C4-2B (cell line): ENCODE measurements around the gene PRMT6.
A peak's percentile ranks its signal among the peaks of the same experiment; 100 is the strongest.

ENCODE experiments used
- H3K27ac ChIP-seq: fragments of 450-650 bp; 2 replicates; pipeline ENCODE4 v1.5.1; 2017
- ZFX ChIP-seq: fragments of 450-650 bp; IDR thresholded peaks from 2 replicates; pipeline ENCODE4 v1.6.1; 2017
- TF ChIP-seq, protein P1 (sequence below): fragments of 450-650 bp; conservative IDR thresholded peaks from 2 replicates; pipeline ENCODE4 v1.5.1; 2017; ENCODE audit warnings: mild to moderate bottlenecking

Gene PRMT6

DNA sequence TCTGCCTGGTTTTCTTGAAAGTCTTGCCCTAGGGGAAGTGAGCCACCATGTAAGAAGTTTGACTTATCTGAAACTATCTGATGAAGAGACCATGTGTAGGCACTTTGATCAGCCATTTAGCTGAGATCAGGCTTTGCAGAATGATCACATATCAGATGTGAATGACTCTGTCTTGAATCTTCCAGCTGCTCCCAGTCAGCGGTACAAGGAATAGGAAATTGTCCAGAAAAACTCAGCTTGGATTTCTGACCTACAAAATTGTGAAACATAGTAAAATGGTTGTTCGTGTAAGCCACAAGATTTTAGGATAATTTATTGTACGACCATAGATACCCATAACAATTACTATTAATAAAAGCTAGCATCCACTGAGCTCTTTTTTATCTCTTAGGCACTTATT is 42.5 kb downstream of the PRMT6 start:
- TF ChIP-seq ZFX = no peak
- TF ChIP-seq, protein P1, sequence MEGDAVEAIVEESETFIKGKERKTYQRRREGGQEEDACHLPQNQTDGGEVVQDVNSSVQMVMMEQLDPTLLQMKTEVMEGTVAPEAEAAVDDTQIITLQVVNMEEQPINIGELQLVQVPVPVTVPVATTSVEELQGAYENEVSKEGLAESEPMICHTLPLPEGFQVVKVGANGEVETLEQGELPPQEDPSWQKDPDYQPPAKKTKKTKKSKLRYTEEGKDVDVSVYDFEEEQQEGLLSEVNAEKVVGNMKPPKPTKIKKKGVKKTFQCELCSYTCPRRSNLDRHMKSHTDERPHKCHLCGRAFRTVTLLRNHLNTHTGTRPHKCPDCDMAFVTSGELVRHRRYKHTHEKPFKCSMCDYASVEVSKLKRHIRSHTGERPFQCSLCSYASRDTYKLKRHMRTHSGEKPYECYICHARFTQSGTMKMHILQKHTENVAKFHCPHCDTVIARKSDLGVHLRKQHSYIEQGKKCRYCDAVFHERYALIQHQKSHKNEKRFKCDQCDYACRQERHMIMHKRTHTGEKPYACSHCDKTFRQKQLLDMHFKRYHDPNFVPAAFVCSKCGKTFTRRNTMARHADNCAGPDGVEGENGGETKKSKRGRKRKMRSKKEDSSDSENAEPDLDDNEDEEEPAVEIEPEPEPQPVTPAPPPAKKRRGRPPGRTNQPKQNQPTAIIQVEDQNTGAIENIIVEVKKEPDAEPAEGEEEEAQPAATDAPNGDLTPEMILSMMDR = no peak
- H3K27ac ChIP-seq = peak overlapping the region; percentile 49; the same call in 1 of the 2 replicates

GRCh38 chr1:107100331-107100984 is 44.0 kb downstream of the PRMT6 start:
- H3K27ac ChIP-seq = no peak overlapping the region
- TF ChIP-seq, protein P1 = no peak
- TF ChIP-seq ZFX = no peak

DNA sequence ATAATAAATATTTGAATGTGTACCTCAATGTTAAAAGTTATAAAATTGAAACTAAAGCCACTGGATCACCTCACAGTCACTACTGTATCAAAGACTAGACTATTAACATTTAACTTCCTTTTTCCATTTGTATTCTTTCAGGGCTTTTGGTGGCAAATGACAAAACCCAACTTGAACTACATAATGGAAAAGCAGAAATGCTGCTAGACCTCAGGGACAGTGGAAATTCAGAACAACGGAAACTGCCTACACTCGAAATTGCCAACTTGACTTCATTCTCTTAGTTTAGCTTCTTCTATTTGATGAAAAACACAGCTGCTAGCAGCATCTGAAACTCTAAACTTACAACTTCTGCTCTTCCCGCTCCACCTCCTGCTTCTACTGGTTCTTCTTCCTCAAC is 49.4 kb downstream of the PRMT6 start:
- no peak for TF ChIP-seq ZFX
- TF ChIP-seq, protein P1 = no peak
- no peak overlapping the region for H3K27ac ChIP-seq
